ENCODE results near the gene SLC6A18. TPM values are rescaled to one million over a fixed set of nuclear protein-coding genes. Genes with fewer than 3 reads are reported as not detected.

Gene SLC6A18
- total and polyA plus RNA-seq, 2 of the 4 experiments (the other 2 are of a cell fraction) = not detected

DNA sequence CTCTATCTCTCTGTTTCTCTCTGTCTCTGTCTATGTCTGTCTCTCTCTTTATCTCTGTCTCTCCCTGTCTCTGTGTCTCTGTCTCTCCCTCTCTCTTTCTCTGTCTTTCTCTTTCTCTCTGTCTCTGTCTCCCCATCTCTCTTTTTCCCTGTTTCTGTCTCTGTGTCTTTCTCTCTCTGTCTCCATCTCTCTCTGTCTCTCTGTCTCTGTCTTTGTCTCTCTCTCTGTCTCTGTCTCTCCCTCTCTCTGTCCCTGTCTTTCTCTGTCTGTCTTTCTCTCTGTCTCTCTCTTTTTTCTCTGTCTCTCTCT is 25.9 kb upstream of the SLC6A18 start:
- BruUV-seq (replicated peaks) = no TSS peak
- no peak overlapping the region for H4K5ac ChIP-seq (ENCODE audit: low read depth, low read length)
- no peaks in the 10 kb centered on the region for H4K20me1 ChIP-seq (ENCODE audit: insufficient read depth, low read length)
- CTCF ChIA-PET = no interaction called here
- intact Hi-C loops (cut with micrococcal nuclease) (no loop called here), in situ Hi-C loops (cut with MboI; ENCODE audit: low sequenced_read_pairs) (no loop called here), dilution Hi-C loops (cut with HindIII; ENCODE audit: low sequenced_read_pairs, unreplicated experiment) (no loop called here)
- H2BK20ac ChIP-seq (ENCODE audit: low read depth, low read length) = no peak overlapping the region
- H3K9me1 ChIP-seq (ENCODE audit: insufficient read depth, low read length) = no peaks in the 10 kb centered on the region
- no peaks in the 10 kb centered on the region for H3K79me1 ChIP-seq (ENCODE audit: low read depth in 1 of 2, low read length in 2 of 2)
- peaks cover 7% of the 10 kb centered on the region; the same call in 1 of the 2 replicates for H3K27me3 ChIP-seq (ENCODE audit: control insufficient read depth, insufficient read depth, low read length)
- H3K18ac ChIP-seq (ENCODE audit: low read depth, low read length) = no peak overlapping the region
- H2BK120ac ChIP-seq (ENCODE audit: low read depth, low read length) = no peak overlapping the region
- H3K4ac ChIP-seq (ENCODE audit: low read depth, low read length) = no peak overlapping the region
- no peak overlapping the region for H2AK9ac ChIP-seq (replicated peaks; ENCODE audit: low read depth, low read length, poor library complexity)
- H3K4me2 ChIP-seq (ENCODE audit: low read depth, low read length) = no peak overlapping the region
- H2AFZ ChIP-seq (replicated peaks; ENCODE audit: low read length, poor library complexity) = no peak overlapping the region
- no peak overlapping the region for H3K23ac ChIP-seq (ENCODE audit: low read depth, low read length)
- ATAC-seq (ENCODE audit: low read depth) = no peak
- no peak overlapping the region for H2AK5ac ChIP-seq (ENCODE audit: low read depth, low read length)
- no peak overlapping the region for H3K9ac ChIP-seq (ENCODE audit: low read depth, low read length)
- no peak overlapping the region for H2BK5ac ChIP-seq (ENCODE audit: low read depth, low read length, poor library complexity, severe bottlenecking)
- no peak overlapping the region for H3K14ac ChIP-seq (replicated peaks; ENCODE audit: low read depth, low read length)
- POLR2A ChIA-PET (ENCODE audit: unreplicated experiment) = no interaction called here
- no peaks in the 10 kb centered on the region for H3K36me3 ChIP-seq (ENCODE audit: control insufficient read depth, insufficient read depth, low read length)
- H4K91ac ChIP-seq (ENCODE audit: insufficient read depth, low read depth, low read length) = no peak overlapping the region
- DNase-seq = no peak
- no peaks in the 10 kb centered on the region for H3K4me1 ChIP-seq (ENCODE audit: control insufficient read depth, insufficient read depth, low read length)
- H3K27ac ChIP-seq (ENCODE audit: insufficient read depth, low read length) = no peak overlapping the region
- TF ChIP-seq NFE2L2 (IDR thresholded peaks at IDR 0.05; ENCODE audit: low read depth, low read length) (no peak), CHD1 (IDR thresholded peaks at IDR 0.05; ENCODE audit: low read depth, low read length) (no peak), MAFK (IDR thresholded peaks at IDR 0.05; ENCODE audit: low read depth, low read length) (no peak), MXI1 (IDR thresholded peaks at IDR 0.05; ENCODE audit: borderline replicate concordance, low read depth, low read length) (no peak), FOS (IDR thresholded peaks at IDR 0.05; ENCODE audit: low read depth, low read length) (no peak)
- TF ChIP-seq, protein P1, sequence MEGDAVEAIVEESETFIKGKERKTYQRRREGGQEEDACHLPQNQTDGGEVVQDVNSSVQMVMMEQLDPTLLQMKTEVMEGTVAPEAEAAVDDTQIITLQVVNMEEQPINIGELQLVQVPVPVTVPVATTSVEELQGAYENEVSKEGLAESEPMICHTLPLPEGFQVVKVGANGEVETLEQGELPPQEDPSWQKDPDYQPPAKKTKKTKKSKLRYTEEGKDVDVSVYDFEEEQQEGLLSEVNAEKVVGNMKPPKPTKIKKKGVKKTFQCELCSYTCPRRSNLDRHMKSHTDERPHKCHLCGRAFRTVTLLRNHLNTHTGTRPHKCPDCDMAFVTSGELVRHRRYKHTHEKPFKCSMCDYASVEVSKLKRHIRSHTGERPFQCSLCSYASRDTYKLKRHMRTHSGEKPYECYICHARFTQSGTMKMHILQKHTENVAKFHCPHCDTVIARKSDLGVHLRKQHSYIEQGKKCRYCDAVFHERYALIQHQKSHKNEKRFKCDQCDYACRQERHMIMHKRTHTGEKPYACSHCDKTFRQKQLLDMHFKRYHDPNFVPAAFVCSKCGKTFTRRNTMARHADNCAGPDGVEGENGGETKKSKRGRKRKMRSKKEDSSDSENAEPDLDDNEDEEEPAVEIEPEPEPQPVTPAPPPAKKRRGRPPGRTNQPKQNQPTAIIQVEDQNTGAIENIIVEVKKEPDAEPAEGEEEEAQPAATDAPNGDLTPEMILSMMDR (conservative IDR thresholded peaks at IDR 0.05; ENCODE audit: low read depth, low read length) = no peak
- TF ChIP-seq, protein P2, sequence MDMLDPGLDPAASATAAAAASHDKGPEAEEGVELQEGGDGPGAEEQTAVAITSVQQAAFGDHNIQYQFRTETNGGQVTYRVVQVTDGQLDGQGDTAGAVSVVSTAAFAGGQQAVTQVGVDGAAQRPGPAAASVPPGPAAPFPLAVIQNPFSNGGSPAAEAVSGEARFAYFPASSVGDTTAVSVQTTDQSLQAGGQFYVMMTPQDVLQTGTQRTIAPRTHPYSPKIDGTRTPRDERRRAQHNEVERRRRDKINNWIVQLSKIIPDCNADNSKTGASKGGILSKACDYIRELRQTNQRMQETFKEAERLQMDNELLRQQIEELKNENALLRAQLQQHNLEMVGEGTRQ (IDR thresholded peaks at IDR 0.05; ENCODE audit: low read depth, low read length) = no peak
- H2BK15ac ChIP-seq (ENCODE audit: low read depth, low read length) = no peak overlapping the region
- H4K8ac ChIP-seq (ENCODE audit: low read depth in 2 of 2, low read length in 2 of 2) = no peak overlapping the region
- no peak overlapping the region for H3K56ac ChIP-seq (ENCODE audit: extremely low read depth, insufficient read depth, low read length)
- H3K9me3 ChIP-seq (ENCODE audit: control insufficient read depth, insufficient read depth, low read length) = no peaks in the 10 kb centered on the region
- no peak overlapping the region for H3K4me3 ChIP-seq (ENCODE audit: insufficient read depth, low read depth, low read length)
